ENCODE measurements around the gene IFITM5. TPM values are rescaled to one million over a fixed set of nuclear protein-coding genes. Genes with fewer than 3 reads are reported as not detected.

Gene IFITM5
- total and polyA plus RNA-seq, 2 of the 8 experiments (the other 6 are each of a cell fraction or from before 2014, with no cell fraction given): not detected

DNA sequence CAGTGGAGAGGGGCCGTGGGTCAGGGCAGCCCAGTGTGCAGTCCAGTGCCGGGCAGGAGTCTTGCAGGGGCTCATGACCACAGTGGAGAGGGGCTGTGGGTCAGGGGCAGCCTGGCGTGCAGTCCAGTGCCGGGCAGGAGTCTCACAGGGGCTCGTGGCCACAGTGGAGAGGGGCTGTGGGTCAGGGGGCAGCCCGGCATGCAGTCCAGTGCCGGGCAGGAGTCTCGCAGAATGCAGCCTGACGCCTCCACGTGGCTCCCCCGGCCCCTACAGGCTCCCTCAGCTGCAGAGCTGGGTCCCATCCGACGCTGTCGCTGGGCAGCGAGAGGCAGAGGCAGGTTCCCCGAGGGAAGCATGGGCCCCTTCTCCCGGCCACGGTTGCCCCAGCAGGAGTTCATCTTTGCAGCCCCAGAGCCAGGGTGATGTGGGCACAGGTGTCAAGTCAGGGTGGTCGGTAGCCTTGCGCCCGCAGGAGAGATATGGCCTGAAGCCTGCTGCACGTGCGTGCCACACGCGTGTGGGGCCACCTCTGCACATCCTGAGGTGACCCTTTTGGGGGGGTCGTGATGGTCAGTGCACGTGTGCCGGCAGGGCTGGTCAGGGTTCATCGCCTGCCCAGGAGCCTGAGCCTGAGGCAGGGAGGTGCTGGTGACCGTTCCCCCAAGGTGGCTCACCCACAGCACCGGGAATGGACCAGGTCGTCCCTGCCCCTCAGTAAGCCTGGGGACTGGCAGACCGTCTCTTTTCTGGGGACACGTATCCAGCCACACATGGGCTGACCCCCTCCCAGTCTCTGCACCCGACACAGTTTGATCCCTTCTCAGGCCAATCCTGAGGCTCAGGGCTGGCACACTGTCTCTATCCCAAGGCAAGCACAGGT is 2.9 kb downstream of the IFITM5 start (continued):
- TF ChIP-seq CHD7 (IDR thresholded peaks at IDR 0.05; ENCODE audit: insufficient replicate concordance, low read length) (no peak), RFX5 (IDR thresholded peaks at IDR 0.05; ENCODE audit: borderline replicate concordance, low read depth, low read length) (no peak), KDM1A (IDR thresholded peaks at IDR 0.05; ENCODE audit: borderline replicate concordance, low read length) (no peak), CBX8 (IDR thresholded peaks at IDR 0.05; ENCODE audit: borderline replicate concordance, low read depth, low read length) (no peak), RBBP5 (IDR thresholded peaks at IDR 0.05; ENCODE audit: borderline replicate concordance, low read depth, low read length) (no peak), CREB1 (IDR thresholded peaks at IDR 0.05) (no peak)
